B cell (primary cell): Measurements from ENCODE around the gene SAP130. TPM values are rescaled to one million over a fixed set of nuclear protein-coding genes. Genes with fewer than 3 reads are reported as not detected.

Experiments
- ATAC-seq: fragments of 200-7000 bp; cut with Tn5 transposase; one replicate; pipeline ENCODE4 v1.10.0; 2021; ENCODE audit warnings: low read depth, mild to moderate bottlenecking, moderate number of reproducible peaks, moderate library complexity
- CTCF ChIA-PET: fragments of 350-600 bp; sonication (Branson Sonifier 250); formaldehyde crosslinking; loops from one replicate; lab custom pipeline; 2021; ENCODE audit warnings: antibody characterized with exemption, inconsistent platforms; lab: Charles Lee
- POLR2A ChIA-PET: fragments of 350-600 bp; sonication (Branson Sonifier 250); formaldehyde crosslinking; loops from one replicate; lab custom pipeline; 2021; ENCODE audit warnings: antibody characterized with exemption; lab: Charles Lee
- DNase-seq: peaks from one replicate; pipeline ENCODE4 v3.0.0; 2013
- H2AFZ ChIP-seq: 2 replicates; pipeline ENCODE4 v1.6.1; 2012; ENCODE audit warnings: mild to moderate bottlenecking, low read depth, low read length; ENCODE audit not compliant: insufficient read depth, poor library complexity, severe bottlenecking
- H3K27ac ChIP-seq, 2 donors: 1 replicate in 1 of 2; 2 replicates in 1 of 2; pipeline ENCODE4 v1.5.1; 2012 to 2013; ENCODE audit warnings: low read length in 2 of 2, mild to moderate bottlenecking in 2 of 2, moderate library complexity in 1 of 2
- H3K27me3 ChIP-seq, 4 experiments: fragments of 200-600 bp in 1 of 4; sonication (generic) in 1 of 4; replicated peaks in 1 of 4; 1 replicate in 2 of 4; 2 replicates in 2 of 4; pipeline versions ENCODE4 v1.6.1 to v1.7.0; 2013 to 2016; ENCODE audit warnings: low read length in 3 of 4, mild to moderate bottlenecking in 2 of 4, mixed read lengths in 1 of 4, moderate library complexity in 1 of 4; ENCODE audit not compliant: insufficient read depth in 4 of 4, control insufficient read depth in 3 of 4; ENCODE audit errors: control extremely low read depth in 1 of 4
- H3K36me3 ChIP-seq, 2 experiments: replicated peaks in 1 of 2; 1 replicate in 1 of 2; 2 replicates in 1 of 2; pipeline versions ENCODE4 v1.6.1 to v1.7.1; 2013; ENCODE audit warnings: low read length in 1 of 2; ENCODE audit not compliant: insufficient read depth in 2 of 2, control insufficient read depth in 1 of 2; ENCODE audit errors: control extremely low read depth in 1 of 2, extremely low read depth in 1 of 2
- H3K4me1 ChIP-seq, 2 donors: fragments of 200-600 bp in 1 of 2; sonication (generic) in 1 of 2; 1 replicate in 1 of 2; 2 replicates in 1 of 2; pipeline versions ENCODE4 v1.5.1 to v1.6.1; 2013 to 2017; ENCODE audit warnings: low read length in 2 of 2; ENCODE audit not compliant: control insufficient read depth in 2 of 2, insufficient read depth in 2 of 2
- H3K4me2 ChIP-seq: replicated peaks from 2 replicates; pipeline ENCODE3; 2012; ENCODE audit warnings: mild to moderate bottlenecking, low read depth, low read length; ENCODE audit not compliant: poor library complexity, severe bottlenecking
- H3K4me3 ChIP-seq, 5 experiments: fragments of 200-600 bp in 1 of 5; sonication (generic) in 1 of 5; 1 replicate in 3 of 5; 2 replicates in 2 of 5; pipeline versions ENCODE4 v1.5.1 to v1.7.0; 2011 to 2016; ENCODE audit warnings: low read length in 4 of 5, mild to moderate bottlenecking in 4 of 5, low read depth in 2 of 5, control low read depth in 1 of 5, moderate library complexity in 1 of 5; ENCODE audit not compliant: insufficient read depth in 1 of 5; ENCODE audit errors: control extremely low read depth in 1 of 5, extremely low read depth in 1 of 5
- H3K79me2 ChIP-seq: fragments of 200-600 bp; sonication (generic); one replicate; pipeline ENCODE4 v1.6.0; 2016; ENCODE audit warnings: low read length; ENCODE audit not compliant: control insufficient read depth, insufficient read depth
- H3K9ac ChIP-seq: fragments of 200-600 bp; sonication (generic); 2 replicates; pipeline ENCODE4 v1.6.1; 2017; ENCODE audit warnings: mild to moderate bottlenecking, low read length, moderate library complexity
- H3K9me3 ChIP-seq, 3 donors: one replicate each; pipeline versions ENCODE4 v1.6.1 to v1.7.1; 2013; ENCODE audit warnings: low read length in 2 of 3; ENCODE audit not compliant: control insufficient read depth in 2 of 3, insufficient read depth in 1 of 3; ENCODE audit errors: control extremely low read depth in 1 of 3
- H4K20me1 ChIP-seq: 2 replicates; pipeline ENCODE4 v1.6.0; 2012; ENCODE audit warnings: mild to moderate bottlenecking, low read length; ENCODE audit not compliant: insufficient read depth, control insufficient read depth, poor library complexity, severe bottlenecking
- H3K27ac Mint-ChIP-seq: one replicate; pipeline ENCODE4 v1.8.0; 2021; ENCODE audit warnings: mixed read lengths
- H3K27me3 Mint-ChIP-seq: one replicate; pipeline ENCODE4 v1.8.0; 2021; ENCODE audit warnings: mixed read lengths
- H3K4me1 Mint-ChIP-seq: one replicate; pipeline ENCODE4 v1.8.0; 2021; ENCODE audit warnings: mixed read lengths
- H3K4me3 Mint-ChIP-seq: one replicate; pipeline ENCODE4 v1.8.0; 2021; ENCODE audit warnings: mixed read lengths
- H3K9me3 Mint-ChIP-seq: one replicate; pipeline ENCODE4 v1.8.0; 2022; ENCODE audit warnings: mixed read lengths; ENCODE audit not compliant: insufficient read depth
- EZH2 ChIP-seq: IDR thresholded peaks from 2 replicates; pipeline ENCODE4 v1.6.1; 2012; ENCODE audit warnings: borderline replicate concordance, low read depth, mild to moderate bottlenecking, moderate library complexity, low read length; ENCODE audit not compliant: insufficient read depth, poor library complexity, severe bottlenecking
- WGBS: methylation state at CpG from one replicate; pipeline ENCODE4 v1.1.5; 2013; ENCODE audit warnings: missing lambda C conversion rate; ENCODE audit not compliant: insufficient coverage; 5-methylcytosine and 5-hydroxymethylcytosine counted together
- intact Hi-C: fragments of 100-400 bp; cut with micrococcal nuclease; formaldehyde crosslinking; loops from one replicate; pipeline ENCODE4 v1.10.0; 2022
- polyA plus RNA-seq: library from polyadenylated mRNA; depleted of rRNA; stranded (reverse); fragments of >200 nt; gene quantifications from 2 replicates; pipeline ENCODE4 v1.2.3, GENCODE V29; 2012
- total RNA-seq, 2 donors: library from RNA; stranded (reverse); fragments of 120-200 nt in 1 of 2; gene quantifications; 1 replicate in 1 of 2; 2 replicates in 1 of 2; pipeline versions ENCODE4 v1.2.3 to v1.2.4, GENCODE V29; 2013 to 2022
- TF ChIP-seq, protein P1 (sequence below): fragments of 200-600 bp; IDR thresholded peaks from one replicate; pipeline ENCODE4 v1.8.0; 2022; ENCODE audit warnings: antibody characterized with exemption, mild to moderate bottlenecking

Gene SAP130
- total and polyA plus RNA-seq, 2 donors (not counting 1 experiment from before 2014, with no cell fraction given), result 13.4 to 40.1 TPM

DNA sequence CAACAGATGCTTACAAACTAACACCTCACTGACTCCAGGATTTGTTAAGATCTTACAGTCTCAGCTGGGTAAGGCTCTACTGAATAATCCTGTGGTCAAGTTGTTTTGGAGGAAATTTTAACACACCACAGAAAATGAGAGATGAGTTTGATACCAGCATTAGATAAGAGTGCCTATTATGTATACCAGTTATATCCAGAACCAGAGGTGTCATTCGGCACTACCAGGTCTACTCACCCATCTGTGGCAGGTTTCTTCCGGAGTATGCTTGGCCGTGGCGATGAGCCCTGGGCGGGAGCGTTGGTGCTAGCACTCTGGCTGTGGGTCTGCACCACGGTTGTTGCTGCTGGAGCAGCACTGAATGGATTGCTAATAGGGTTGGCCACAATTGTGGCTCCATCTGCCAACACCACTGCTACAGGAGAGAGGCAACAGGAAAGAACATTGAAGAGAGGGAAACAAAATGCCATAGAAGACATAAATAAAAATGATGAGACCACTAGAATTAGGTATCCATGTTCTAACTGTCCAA lies 41.2 kb downstream of the SAP130 start:
- Histone ChIP-seq H3K4me2 (no peak overlapping the region), H3K4me3 (no peak overlapping the region), H3K9me3 (no peaks in the 10 kb centered on the region), H4K20me1 (no peaks in the 10 kb centered on the region), H3K79me2 (no peaks in the 10 kb centered on the region), H3K4me1 (no peaks in the 10 kb centered on the region), H3K9ac (no peak overlapping the region), H3K36me3 (peaks cover 22 to 72% of the 10 kb centered on the region in 2 experiments), H3K27me3 (no peaks in the 10 kb centered on the region), H2AFZ (no peak overlapping the region), H3K27ac (no peak overlapping the region)
- Mint-ChIP-seq H3K4me3 (no peak overlapping the region), H3K4me1 (no peaks in the 10 kb centered on the region), H3K27ac (no peak overlapping the region), H3K27me3 (no peaks in the 10 kb centered on the region), H3K9me3 (no peaks in the 10 kb centered on the region)
- ChIA-PET POLR2A (no interaction called here), CTCF (no interaction called here)
- ATAC-seq (no peak), DNase-seq (no peak)
- intact Hi-C loops, result no loop called here
- TF ChIP-seq, protein P1, sequence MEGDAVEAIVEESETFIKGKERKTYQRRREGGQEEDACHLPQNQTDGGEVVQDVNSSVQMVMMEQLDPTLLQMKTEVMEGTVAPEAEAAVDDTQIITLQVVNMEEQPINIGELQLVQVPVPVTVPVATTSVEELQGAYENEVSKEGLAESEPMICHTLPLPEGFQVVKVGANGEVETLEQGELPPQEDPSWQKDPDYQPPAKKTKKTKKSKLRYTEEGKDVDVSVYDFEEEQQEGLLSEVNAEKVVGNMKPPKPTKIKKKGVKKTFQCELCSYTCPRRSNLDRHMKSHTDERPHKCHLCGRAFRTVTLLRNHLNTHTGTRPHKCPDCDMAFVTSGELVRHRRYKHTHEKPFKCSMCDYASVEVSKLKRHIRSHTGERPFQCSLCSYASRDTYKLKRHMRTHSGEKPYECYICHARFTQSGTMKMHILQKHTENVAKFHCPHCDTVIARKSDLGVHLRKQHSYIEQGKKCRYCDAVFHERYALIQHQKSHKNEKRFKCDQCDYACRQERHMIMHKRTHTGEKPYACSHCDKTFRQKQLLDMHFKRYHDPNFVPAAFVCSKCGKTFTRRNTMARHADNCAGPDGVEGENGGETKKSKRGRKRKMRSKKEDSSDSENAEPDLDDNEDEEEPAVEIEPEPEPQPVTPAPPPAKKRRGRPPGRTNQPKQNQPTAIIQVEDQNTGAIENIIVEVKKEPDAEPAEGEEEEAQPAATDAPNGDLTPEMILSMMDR, result no peak
- no peak for TF ChIP-seq EZH2
- 100% methylated on average over 6 of the region's 7 CpGs for WGBS

DNA sequence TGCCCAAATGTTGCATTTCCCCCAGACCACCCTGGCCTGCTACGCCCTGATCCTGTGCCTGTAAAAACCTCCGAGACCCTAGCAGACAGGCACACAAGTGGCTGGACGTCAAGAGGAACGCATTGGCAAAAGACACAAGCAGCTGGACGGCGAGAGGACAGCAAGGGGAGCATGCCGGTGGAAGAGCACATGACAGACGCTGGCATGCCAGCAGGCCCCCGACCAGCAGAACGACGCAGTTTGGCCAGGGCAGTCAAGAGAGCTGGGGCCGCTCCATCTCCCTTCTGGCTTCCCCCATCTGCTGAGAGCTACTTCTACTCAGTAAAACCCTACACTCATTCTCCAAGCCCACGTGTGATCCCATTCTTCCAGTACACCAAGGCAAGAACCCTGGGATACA lies 42.1 kb downstream of the SAP130 start:
- Mint-ChIP-seq H3K4me3 (no peak overlapping the region), H3K9me3 (no peaks in the 10 kb centered on the region), H3K27ac (no peak overlapping the region), H3K4me1 (no peaks in the 10 kb centered on the region), H3K27me3 (no peaks in the 10 kb centered on the region)
- Histone ChIP-seq H3K9ac (no peak overlapping the region), H3K27ac (no peak overlapping the region), H3K4me2 (no peak overlapping the region), H3K9me3 (no peaks in the 10 kb centered on the region), H3K27me3 (no peaks in the 10 kb centered on the region), H3K79me2 (no peaks in the 10 kb centered on the region), H3K36me3 (peaks cover 22 to 72% of the 10 kb centered on the region in 2 experiments), H4K20me1 (no peaks in the 10 kb centered on the region), H3K4me1 (no peaks in the 10 kb centered on the region), H3K4me3 (no peak overlapping the region), H2AFZ (no peak overlapping the region)
- WGBS, result 100% methylated on average over 9 of the region's 13 CpGs
- TF ChIP-seq EZH2, result no peak
- TF ChIP-seq, protein P1, result no peak
- ChIA-PET POLR2A (no interaction called here), CTCF (no interaction called here)
- intact Hi-C loops, result no loop called here
- ATAC-seq (no peak), DNase-seq (no peak)
